Activated naive CD8-positive, alpha-beta T cell (primary cell): ENCODE measurements around the gene OR8B12.

ENCODE experiments used
- H3K27ac Mint-ChIP-seq: one replicate; pipeline ENCODE4 v1.8.0; 2021; ENCODE audit warnings: mixed read lengths
- H3K27me3 Mint-ChIP-seq: one replicate; pipeline ENCODE4 v1.8.0; 2021; ENCODE audit warnings: mixed read lengths
- H3K36me3 Mint-ChIP-seq: one replicate; pipeline ENCODE4 v1.8.0; 2021; ENCODE audit warnings: mixed read lengths
- H3K4me1 Mint-ChIP-seq: one replicate; pipeline ENCODE4 v1.8.0; 2021; ENCODE audit warnings: low read depth, mixed read lengths
- H3K4me3 Mint-ChIP-seq: one replicate; pipeline ENCODE4 v1.8.0; 2021; ENCODE audit warnings: mild to moderate bottlenecking, mixed read lengths
- H3K9me3 Mint-ChIP-seq: one replicate; pipeline ENCODE4 v1.8.0; 2021; ENCODE audit warnings: low read depth, mixed read lengths

Gene OR8B12

DNA sequence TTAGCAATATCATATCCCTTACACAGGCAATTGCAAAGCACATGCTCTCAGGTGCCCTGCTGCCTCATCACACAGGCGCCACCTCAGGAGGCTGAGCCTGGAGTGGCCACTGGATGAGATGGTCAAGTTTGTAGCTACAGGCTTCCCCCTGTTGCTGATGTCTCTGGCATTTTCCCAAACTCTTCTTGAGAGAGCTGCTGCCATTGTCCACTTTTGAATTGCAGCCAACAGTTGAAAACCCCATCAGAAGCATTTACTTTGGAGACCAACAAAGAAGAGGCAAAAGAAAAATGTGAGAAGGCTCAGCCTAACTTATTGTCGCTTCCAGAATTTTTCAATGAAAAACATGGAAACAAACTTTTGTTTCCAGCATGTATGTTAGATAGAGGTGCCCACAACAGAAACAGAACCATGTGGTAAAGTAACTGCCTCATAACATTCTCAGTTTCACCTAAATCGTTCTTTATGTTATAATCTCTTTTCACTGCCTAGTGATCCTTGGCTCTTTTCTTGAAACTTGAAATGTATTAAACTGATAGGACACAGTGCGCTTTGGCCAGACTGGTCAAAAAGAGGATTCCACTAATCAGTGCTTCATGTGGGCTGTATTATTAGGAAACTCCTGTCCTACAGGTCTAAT, 50.3 kb downstream of the OR8B12 start:
- Mint-ChIP-seq H3K27me3 (peaks cover 8% of the 10 kb centered on the region), H3K36me3 (no peaks in the 10 kb centered on the region), H3K4me3 (no peak overlapping the region), H3K9me3 (peaks cover 5% of the 10 kb centered on the region), H3K4me1 (no peaks in the 10 kb centered on the region), H3K27ac (no peak overlapping the region)
